Liver (tissue), 9 donors: ENCODE results near the gene ADSS2. TPM values are rescaled to one million over a fixed set of nuclear protein-coding genes. Genes with fewer than 3 reads are reported as not detected.

Source experiments
- DNase-seq: peaks from one replicate; pipeline ENCODE4 v3.0.0-alpha.2; 2017; ENCODE audit warnings: low spot score
- H3K27ac ChIP-seq, 2 donors: one replicate each; pipeline ENCODE4 v1.7.0; 2013; ENCODE audit warnings: inconsistent platforms in 2 of 2, low read length in 2 of 2, control low read depth in 1 of 2, low read depth in 1 of 2, mild to moderate bottlenecking in 1 of 2
- H3K27me3 ChIP-seq, 4 donors: one replicate each; pipeline versions ENCODE4 v1.6.1 to v1.7.0; 2013; ENCODE audit warnings: low read length in 3 of 4, inconsistent platforms in 1 of 4, mild to moderate bottlenecking in 1 of 4, moderate library complexity in 1 of 4; ENCODE audit not compliant: control insufficient read depth in 4 of 4, insufficient read depth in 4 of 4
- H3K36me3 ChIP-seq, 4 donors: one replicate each; pipeline versions ENCODE4 v1.6.1 to v1.7.0; 2013; ENCODE audit warnings: low read length in 3 of 4, mild to moderate bottlenecking in 3 of 4, low read depth in 1 of 4, moderate library complexity in 1 of 4; ENCODE audit not compliant: control insufficient read depth in 4 of 4, insufficient read depth in 3 of 4
- H3K4me1 ChIP-seq, 4 donors: one replicate each; pipeline versions ENCODE4 v1.6.1 to v1.7.0; 2013; ENCODE audit warnings: low read length in 3 of 4, mild to moderate bottlenecking in 3 of 4, moderate library complexity in 1 of 4; ENCODE audit not compliant: control insufficient read depth in 4 of 4, insufficient read depth in 4 of 4
- H3K4me3 ChIP-seq, 3 donors: one replicate each; pipeline versions ENCODE4 v1.6.1 to v1.7.0; 2013; ENCODE audit warnings: low read length in 3 of 3, control low read depth in 1 of 3, low read depth in 1 of 3, mild to moderate bottlenecking in 1 of 3
- H3K9ac ChIP-seq, 2 donors: one replicate each; pipeline ENCODE4 v1.7.0; 2013; ENCODE audit warnings: low read length in 2 of 2, mild to moderate bottlenecking in 2 of 2, moderate library complexity in 2 of 2, control low read depth in 1 of 2, low read depth in 1 of 2
- H3K9me3 ChIP-seq, 4 donors: one replicate each; pipeline versions ENCODE4 v1.6.1 to v1.7.0; 2013; ENCODE audit warnings: low read length in 3 of 4; ENCODE audit not compliant: control insufficient read depth in 4 of 4
- ATF3 ChIP-seq: IDR thresholded peaks from 2 replicates; pipeline ENCODE4 v1.6.1; 2016; ENCODE audit warnings: antibody characterized with exemption
- CTCF ChIP-seq: fragments of 150-350 bp; IDR thresholded peaks from 2 replicates; pipeline ENCODE4 v1.5.1; 2017; ENCODE audit warnings: improper control_type of control experiment, low read depth, low read length; ENCODE audit not compliant: missing input control
- EGR1 ChIP-seq, 2 donors: IDR thresholded peaks; 2 replicates each; pipeline ENCODE4 v1.6.1; 2016 to 2018; ENCODE audit warnings: antibody characterized with exemption in 2 of 2, low read depth in 2 of 2
- FOXA1 ChIP-seq: IDR thresholded peaks from 2 replicates; pipeline ENCODE4 v1.6.1; 2016; ENCODE audit warnings: antibody characterized with exemption
- FOXA2 ChIP-seq: IDR thresholded peaks from 2 replicates; pipeline ENCODE4 v1.6.1; 2016; ENCODE audit warnings: antibody characterized with exemption
- GABPA ChIP-seq, 2 donors: IDR thresholded peaks in 1 of 2; conservative IDR thresholded peaks in 1 of 2; 2 replicates each; pipeline ENCODE4 v1.6.1; 2016; ENCODE audit warnings: antibody characterized with exemption in 2 of 2, mild to moderate bottlenecking in 1 of 2, moderate library complexity in 1 of 2
- HNF4A ChIP-seq, 2 donors: conservative IDR thresholded peaks; 2 replicates each; pipeline ENCODE4 v1.6.1; 2016; ENCODE audit warnings: antibody characterized with exemption in 2 of 2, mild to moderate bottlenecking in 2 of 2
- HNF4G ChIP-seq: IDR thresholded peaks from 2 replicates; pipeline ENCODE4 v1.6.1; 2016; ENCODE audit warnings: antibody characterized with exemption
- JUND ChIP-seq, 2 donors: IDR thresholded peaks; 2 replicates each; pipeline ENCODE4 v1.6.1; 2016; ENCODE audit warnings: antibody characterized with exemption in 2 of 2
- NR2F2 ChIP-seq: IDR thresholded peaks from 2 replicates; pipeline ENCODE4 v1.6.1; 2016; ENCODE audit warnings: antibody characterized with exemption
- RAD21 ChIP-seq, 2 donors: IDR thresholded peaks; 2 replicates each; pipeline ENCODE4 v1.6.1; 2016; ENCODE audit warnings: antibody characterized with exemption in 2 of 2, mild to moderate bottlenecking in 2 of 2
- RXRA ChIP-seq, 2 donors: IDR thresholded peaks; 2 replicates each; pipeline ENCODE4 v1.6.1; 2017 to 2018; ENCODE audit warnings: antibody characterized with exemption in 2 of 2, mild to moderate bottlenecking in 1 of 2
- SP1 ChIP-seq: IDR thresholded peaks from 2 replicates; pipeline ENCODE4 v1.6.1; 2018; ENCODE audit warnings: antibody characterized with exemption, mild to moderate bottlenecking
- YY1 ChIP-seq: IDR thresholded peaks from 2 replicates; pipeline ENCODE4 v1.6.1; 2016; ENCODE audit warnings: antibody characterized with exemption, mild to moderate bottlenecking
- ZBTB33 ChIP-seq: IDR thresholded peaks from 2 replicates; pipeline ENCODE4 v1.6.1; 2016; ENCODE audit warnings: antibody characterized with exemption
- WGBS: extraction: QIAGEN DNeasy Blood & Tissue Kit; methylation state at CpG from one replicate; pipeline ENCODE4 v1.1.7; 2013; 5-methylcytosine and 5-hydroxymethylcytosine counted together
- polyA plus RNA-seq, 2 donors: library from polyadenylated mRNA; stranded (reverse) in 1 of 2; unstranded in 1 of 2; fragments of 200-250 nt in 1 of 2; fragments of >200 nt in 1 of 2; fragmentation: Nextera tagmentation in 1 of 2; extraction: Ambion mirVana in 1 of 2; gene quantifications; one replicate each; pipeline versions ENCODE4 v1.2.1 to v1.2.3, GENCODE V29; 2013 to 2015
- total RNA-seq, 2 donors: library from RNA; depleted of rRNA; stranded (reverse); fragments of >200 nt; gene quantifications; one replicate each; pipeline ENCODE4 v1.2.3, GENCODE V29; 2014
- TF ChIP-seq, protein P1 (sequence below): IDR thresholded peaks from 2 replicates; pipeline ENCODE4 v1.6.1; 2016; ENCODE audit warnings: antibody characterized with exemption
- donor health status: healthy.
- donor health status: healthy.
- donor health status: healthy.
- donor health status: healthy.
- donor health status: healthy.

Gene ADSS2
- total and polyA plus RNA-seq, 4 donors, result 7.3 to 17.3 (median 12.6) TPM

GRCh38 chr1:244383278-244383884 lies 68.3 kb downstream of the ADSS2 start:
- Histone ChIP-seq H3K9ac (no peak overlapping the region), H3K27me3 (no peaks in the 10 kb centered on the region), H3K4me1 (no peaks in the 10 kb centered on the region), H3K36me3 (no peaks in the 10 kb centered on the region), H3K27ac (no peak overlapping the region), H3K4me3 (no peak overlapping the region), H3K9me3 (no peaks in the 10 kb centered on the region)
- no peak for TF ChIP-seq JUND (IDR thresholded peaks at IDR 0.05)
- TF ChIP-seq CTCF, result no peak
- TF ChIP-seq FOXA2, result no peak
- no peak for TF ChIP-seq HNF4G
- no peak for TF ChIP-seq FOXA1
- no peak for TF ChIP-seq RAD21 (IDR thresholded peaks at IDR 0.05)
- no peak for TF ChIP-seq NR2F2
- TF ChIP-seq SP1, result no peak
- no peak for TF ChIP-seq HNF4A (conservative IDR thresholded peaks at IDR 0.05)
- no peak for TF ChIP-seq YY1
- no peak for TF ChIP-seq RXRA (IDR thresholded peaks at IDR 0.05)
- no peak for TF ChIP-seq ATF3
- no peak for TF ChIP-seq ZBTB33
- TF ChIP-seq EGR1 (IDR thresholded peaks at IDR 0.05; ENCODE audit: low read depth in 2 of 2), result no peak
- WGBS, result 94% methylated on average over 4 of the region's 4 CpGs
- no peak for DNase-seq

- WGBS, result 90% methylated on average over 7 of the region's 7 CpGs
- no peaks in the 10 kb centered on the region for H3K36me3 ChIP-seq
- no peaks in the 10 kb centered on the region for H3K27me3 ChIP-seq
- H3K4me1 ChIP-seq, result no peaks in the 10 kb centered on the region
- no peak overlapping the region for H3K9ac ChIP-seq
- TF ChIP-seq ZBTB33, result no peak
- no peak for TF ChIP-seq HNF4A (conservative IDR thresholded peaks at IDR 0.05)
- TF ChIP-seq, protein P1, sequence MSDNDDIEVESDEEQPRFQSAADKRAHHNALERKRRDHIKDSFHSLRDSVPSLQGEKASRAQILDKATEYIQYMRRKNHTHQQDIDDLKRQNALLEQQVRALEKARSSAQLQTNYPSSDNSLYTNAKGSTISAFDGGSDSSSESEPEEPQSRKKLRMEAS, result no peak
- TF ChIP-seq RXRA (IDR thresholded peaks at IDR 0.05), result no peak
- no peak for TF ChIP-seq GABPA (IDR thresholded peaks at IDR 0.05 in 1 of 2, conservative IDR thresholded peaks at IDR 0.05 in 1 of 2)
- TF ChIP-seq EGR1 (IDR thresholded peaks at IDR 0.05; ENCODE audit: low read depth in 2 of 2), result no peak
- TF ChIP-seq HNF4G, result no peak
- no peak overlapping the region for H3K27ac ChIP-seq
- no peaks in the 10 kb centered on the region for H3K9me3 ChIP-seq
- H3K4me3 ChIP-seq, result no peak overlapping the region
- DNase-seq, result no peak
Measured at GRCh38 chr1:244381878-244382565, 69.7 kb downstream of the ADSS2 start.
